GM12878 (cell line): Measurements from ENCODE around the gene HOXB2. TPM values are rescaled to one million over a fixed set of nuclear protein-coding genes. Genes with fewer than 3 reads are reported as not detected.

Source experiments
- CBFB ChIP-seq: IDR thresholded peaks from 2 replicates; pipeline ENCODE4 v1.6.1; 2016; ENCODE audit warnings: antibody characterized with exemption, low read depth
- CBX5 ChIP-seq: sonication (generic); IDR thresholded peaks from 2 replicates; pipeline ENCODE4 v1.6.1; 2016; ENCODE audit warnings: low read depth, moderate library complexity, mild to moderate bottlenecking, inconsistent platforms
- CHD1 ChIP-seq: IDR thresholded peaks from 2 replicates; pipeline ENCODE4 v1.6.1; 2012; ENCODE audit warnings: low read depth, low read length, improper control_type of control experiment
- JUNB ChIP-seq: IDR thresholded peaks from 2 replicates; pipeline ENCODE4 v1.6.1; 2016; ENCODE audit warnings: antibody characterized with exemption, mild to moderate bottlenecking
- NR2C2 ChIP-seq: IDR thresholded peaks from 2 replicates; pipeline ENCODE4 v1.6.1; 2011; ENCODE audit warnings: borderline replicate concordance, low read depth; ENCODE audit not compliant: control insufficient read depth, insufficient read length
- RAD51 ChIP-seq: fragments of 450-650 bp; IDR thresholded peaks from 2 replicates; pipeline ENCODE4 v1.6.1; 2016; ENCODE audit warnings: moderate library complexity, mild to moderate bottlenecking, inconsistent platforms
- SIN3A ChIP-seq: IDR thresholded peaks from 2 replicates; pipeline ENCODE4 v1.6.1; 2012; ENCODE audit warnings: low read depth, low read length, improper control_type of control experiment
- SP1 ChIP-seq: IDR thresholded peaks from one replicate; pipeline ENCODE4 v1.6.1; 2011; ENCODE audit warnings: low read depth, low read length
- TBL1XR1 ChIP-seq: IDR thresholded peaks from 2 replicates; pipeline ENCODE4 v1.6.1; 2012; ENCODE audit warnings: low read depth, low read length, improper control_type of control experiment
- ZNF217 ChIP-seq: fragments of 450-650 bp; IDR thresholded peaks from 2 replicates; pipeline ENCODE4 v1.6.1; 2017; ENCODE audit warnings: antibody characterized with exemption, mild to moderate bottlenecking
- ZNF592 ChIP-seq: fragments of 450-650 bp; IDR thresholded peaks from 2 replicates; pipeline ENCODE4 v1.6.1; 2017; ENCODE audit warnings: mild to moderate bottlenecking, moderate library complexity
- polyA plus RNA-seq, 11 experiments: library from polyadenylated mRNA; depleted of rRNA in 4 of 11; unstranded in 6 of 11; stranded (reverse) in 5 of 11; fragments of >200 nt; fragmentation: Nextera tagmentation in 4 of 11; fragmentation: Illumina TruSeq in 1 of 11; extraction: Ambion mirVana in 4 of 11; extraction: Trizol in 1 of 11; gene quantifications; 1 replicate in 1 of 11; 2 replicates in 10 of 11; pipeline versions ENCODE4 v1.2.1 to v1.2.3, GENCODE V29; 2011 to 2016; ENCODE audit warnings: inconsistent platforms in 2 of 11, missing spikeins in 2 of 11, low read depth in 1 of 11
- total RNA-seq, 4 experiments: library from RNA; depleted of rRNA in 3 of 4; stranded (reverse); fragments of >200 nt in 3 of 4; fragmentation: Illumina TruSeq in 1 of 4; extraction: Trizol in 1 of 4; gene quantifications; 2 replicates each; pipeline versions ENCODE4 v1.2.1 to v1.2.3, GENCODE V29; 2013 to 2021
- TF ChIP-seq, protein P1 (sequence below): IDR thresholded peaks from 2 replicates; pipeline ENCODE4 v1.6.1; 2011; ENCODE audit warnings: low read depth, low read length, improper control_type of control experiment, borderline replicate concordance
- TF ChIP-seq, protein P2 (sequence below): IDR thresholded peaks from 2 replicates; pipeline ENCODE4 v1.6.1; 2012; ENCODE audit warnings: low read depth, low read length, improper control_type of control experiment
- TF ChIP-seq, protein P3 (sequence below), 3 experiments: IDR thresholded peaks in 2 of 3; conservative IDR thresholded peaks in 1 of 3; 2 replicates each; pipeline ENCODE4 v1.5.1; 2011; ENCODE audit warnings: low read depth in 3 of 3, low read length in 3 of 3, mild to moderate bottlenecking in 3 of 3, control low read depth in 2 of 3, moderate library complexity in 2 of 3, inconsistent platforms in 1 of 3, mixed read lengths in 1 of 3; ENCODE audit not compliant: control insufficient read depth in 2 of 3, insufficient read depth in 1 of 3; ENCODE audit errors: extremely low read depth in 1 of 3
- TF ChIP-seq, protein P4 (sequence below): fragments of 450-650 bp; IDR thresholded peaks from 2 replicates; pipeline ENCODE4 v1.6.1; 2014; ENCODE audit warnings: mild to moderate bottlenecking
- TF ChIP-seq, protein P5 (sequence below): fragments of 450-650 bp; conservative IDR thresholded peaks from 2 replicates; pipeline ENCODE4 v1.6.1; 2017; ENCODE audit warnings: mild to moderate bottlenecking, moderate library complexity

HOXB2 gene
- total and polyA plus RNA-seq, 10 of the 15 experiments (the other 5 are each of a cell fraction or from before 2014, with no cell fraction given) = 0.16 to 8.8 (median 2.3) TPM

DNA sequence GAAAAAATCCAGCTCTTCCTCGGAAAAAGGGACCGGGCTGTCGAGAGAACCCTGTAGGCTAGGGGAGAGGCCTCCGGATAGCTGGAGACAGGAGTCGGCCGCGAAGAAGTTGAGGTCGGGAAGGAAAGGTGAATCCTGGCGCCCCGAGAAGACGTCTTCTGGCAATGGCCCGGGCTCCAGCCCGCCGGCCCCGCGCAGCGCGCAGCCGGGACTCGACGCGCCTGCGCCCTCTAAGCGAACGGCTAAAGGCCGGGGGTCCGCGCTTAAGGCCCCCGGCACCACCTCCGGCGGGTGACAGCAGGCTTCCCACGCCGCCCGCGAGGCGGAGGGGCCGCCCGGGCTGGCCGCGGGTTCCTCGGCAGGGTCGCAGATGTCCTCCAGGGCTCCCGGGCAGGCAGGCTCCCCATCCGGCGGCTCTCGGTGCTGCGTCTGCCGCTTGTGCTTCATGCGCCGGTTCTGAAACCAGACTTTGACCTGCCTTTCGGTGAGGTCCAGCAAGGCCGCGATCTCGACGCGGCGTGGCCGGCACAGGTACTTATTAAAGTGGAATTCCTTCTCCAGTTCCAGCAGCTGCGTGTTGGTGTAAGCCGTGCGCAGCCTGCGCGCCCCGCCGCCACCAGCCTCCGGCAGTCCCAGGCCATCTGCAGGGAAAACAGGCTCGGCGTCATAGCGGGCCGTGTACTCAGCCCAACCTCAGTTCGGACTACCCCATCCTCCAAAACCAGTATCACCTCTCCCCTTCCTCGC lies 1.6 kb downstream of the HOXB2 start (continued):
- TF ChIP-seq, protein P1, sequence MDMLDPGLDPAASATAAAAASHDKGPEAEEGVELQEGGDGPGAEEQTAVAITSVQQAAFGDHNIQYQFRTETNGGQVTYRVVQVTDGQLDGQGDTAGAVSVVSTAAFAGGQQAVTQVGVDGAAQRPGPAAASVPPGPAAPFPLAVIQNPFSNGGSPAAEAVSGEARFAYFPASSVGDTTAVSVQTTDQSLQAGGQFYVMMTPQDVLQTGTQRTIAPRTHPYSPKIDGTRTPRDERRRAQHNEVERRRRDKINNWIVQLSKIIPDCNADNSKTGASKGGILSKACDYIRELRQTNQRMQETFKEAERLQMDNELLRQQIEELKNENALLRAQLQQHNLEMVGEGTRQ = no peak
- TF ChIP-seq, protein P2, sequence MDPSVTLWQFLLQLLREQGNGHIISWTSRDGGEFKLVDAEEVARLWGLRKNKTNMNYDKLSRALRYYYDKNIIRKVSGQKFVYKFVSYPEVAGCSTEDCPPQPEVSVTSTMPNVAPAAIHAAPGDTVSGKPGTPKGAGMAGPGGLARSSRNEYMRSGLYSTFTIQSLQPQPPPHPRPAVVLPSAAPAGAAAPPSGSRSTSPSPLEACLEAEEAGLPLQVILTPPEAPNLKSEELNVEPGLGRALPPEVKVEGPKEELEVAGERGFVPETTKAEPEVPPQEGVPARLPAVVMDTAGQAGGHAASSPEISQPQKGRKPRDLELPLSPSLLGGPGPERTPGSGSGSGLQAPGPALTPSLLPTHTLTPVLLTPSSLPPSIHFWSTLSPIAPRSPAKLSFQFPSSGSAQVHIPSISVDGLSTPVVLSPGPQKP = no peak
- TF ChIP-seq SIN3A (peak; percentile 53; the same call in 1 of the 2 replicates), CBFB (no peak), SP1 (no peak), CBX5 (no peak), CHD1 (no peak), RAD51 (no peak), JUNB (no peak), NR2C2 (no peak), TBL1XR1 (no peak), ZNF592 (no peak), ZNF217 (no peak)
- TF ChIP-seq, protein P3, sequence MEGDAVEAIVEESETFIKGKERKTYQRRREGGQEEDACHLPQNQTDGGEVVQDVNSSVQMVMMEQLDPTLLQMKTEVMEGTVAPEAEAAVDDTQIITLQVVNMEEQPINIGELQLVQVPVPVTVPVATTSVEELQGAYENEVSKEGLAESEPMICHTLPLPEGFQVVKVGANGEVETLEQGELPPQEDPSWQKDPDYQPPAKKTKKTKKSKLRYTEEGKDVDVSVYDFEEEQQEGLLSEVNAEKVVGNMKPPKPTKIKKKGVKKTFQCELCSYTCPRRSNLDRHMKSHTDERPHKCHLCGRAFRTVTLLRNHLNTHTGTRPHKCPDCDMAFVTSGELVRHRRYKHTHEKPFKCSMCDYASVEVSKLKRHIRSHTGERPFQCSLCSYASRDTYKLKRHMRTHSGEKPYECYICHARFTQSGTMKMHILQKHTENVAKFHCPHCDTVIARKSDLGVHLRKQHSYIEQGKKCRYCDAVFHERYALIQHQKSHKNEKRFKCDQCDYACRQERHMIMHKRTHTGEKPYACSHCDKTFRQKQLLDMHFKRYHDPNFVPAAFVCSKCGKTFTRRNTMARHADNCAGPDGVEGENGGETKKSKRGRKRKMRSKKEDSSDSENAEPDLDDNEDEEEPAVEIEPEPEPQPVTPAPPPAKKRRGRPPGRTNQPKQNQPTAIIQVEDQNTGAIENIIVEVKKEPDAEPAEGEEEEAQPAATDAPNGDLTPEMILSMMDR (IDR thresholded peaks at IDR 0.05 in 2 of 3, conservative IDR thresholded peaks at IDR 0.05 in 1 of 3; ENCODE audit: control insufficient read depth in 2 of 3, extremely low read depth in 1 of 3, insufficient read depth in 1 of 3, low read depth in 3 of 3, low read length in 3 of 3) = peak in 2 of 3 experiments; percentile 18 to 42; a peak in 3 of 6 replicates
- TF ChIP-seq, protein P4, sequence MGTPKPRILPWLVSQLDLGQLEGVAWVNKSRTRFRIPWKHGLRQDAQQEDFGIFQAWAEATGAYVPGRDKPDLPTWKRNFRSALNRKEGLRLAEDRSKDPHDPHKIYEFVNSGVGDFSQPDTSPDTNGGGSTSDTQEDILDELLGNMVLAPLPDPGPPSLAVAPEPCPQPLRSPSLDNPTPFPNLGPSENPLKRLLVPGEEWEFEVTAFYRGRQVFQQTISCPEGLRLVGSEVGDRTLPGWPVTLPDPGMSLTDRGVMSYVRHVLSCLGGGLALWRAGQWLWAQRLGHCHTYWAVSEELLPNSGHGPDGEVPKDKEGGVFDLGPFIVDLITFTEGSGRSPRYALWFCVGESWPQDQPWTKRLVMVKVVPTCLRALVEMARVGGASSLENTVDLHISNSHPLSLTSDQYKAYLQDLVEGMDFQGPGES = no peak
- TF ChIP-seq, protein P5, sequence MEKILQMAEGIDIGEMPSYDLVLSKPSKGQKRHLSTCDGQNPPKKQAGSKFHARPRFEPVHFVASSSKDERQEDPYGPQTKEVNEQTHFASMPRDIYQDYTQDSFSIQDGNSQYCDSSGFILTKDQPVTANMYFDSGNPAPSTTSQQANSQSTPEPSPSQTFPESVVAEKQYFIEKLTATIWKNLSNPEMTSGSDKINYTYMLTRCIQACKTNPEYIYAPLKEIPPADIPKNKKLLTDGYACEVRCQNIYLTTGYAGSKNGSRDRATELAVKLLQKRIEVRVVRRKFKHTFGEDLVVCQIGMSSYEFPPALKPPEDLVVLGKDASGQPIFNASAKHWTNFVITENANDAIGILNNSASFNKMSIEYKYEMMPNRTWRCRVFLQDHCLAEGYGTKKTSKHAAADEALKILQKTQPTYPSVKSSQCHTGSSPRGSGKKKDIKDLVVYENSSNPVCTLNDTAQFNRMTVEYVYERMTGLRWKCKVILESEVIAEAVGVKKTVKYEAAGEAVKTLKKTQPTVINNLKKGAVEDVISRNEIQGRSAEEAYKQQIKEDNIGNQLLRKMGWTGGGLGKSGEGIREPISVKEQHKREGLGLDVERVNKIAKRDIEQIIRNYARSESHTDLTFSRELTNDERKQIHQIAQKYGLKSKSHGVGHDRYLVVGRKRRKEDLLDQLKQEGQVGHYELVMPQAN = peak; percentile 62; the same call in 1 of the 2 replicates
